ENCODE results near the gene LPXN.
A peak's percentile ranks its signal among the peaks of the same experiment; 100 is the strongest.

The LPXN gene

DNA sequence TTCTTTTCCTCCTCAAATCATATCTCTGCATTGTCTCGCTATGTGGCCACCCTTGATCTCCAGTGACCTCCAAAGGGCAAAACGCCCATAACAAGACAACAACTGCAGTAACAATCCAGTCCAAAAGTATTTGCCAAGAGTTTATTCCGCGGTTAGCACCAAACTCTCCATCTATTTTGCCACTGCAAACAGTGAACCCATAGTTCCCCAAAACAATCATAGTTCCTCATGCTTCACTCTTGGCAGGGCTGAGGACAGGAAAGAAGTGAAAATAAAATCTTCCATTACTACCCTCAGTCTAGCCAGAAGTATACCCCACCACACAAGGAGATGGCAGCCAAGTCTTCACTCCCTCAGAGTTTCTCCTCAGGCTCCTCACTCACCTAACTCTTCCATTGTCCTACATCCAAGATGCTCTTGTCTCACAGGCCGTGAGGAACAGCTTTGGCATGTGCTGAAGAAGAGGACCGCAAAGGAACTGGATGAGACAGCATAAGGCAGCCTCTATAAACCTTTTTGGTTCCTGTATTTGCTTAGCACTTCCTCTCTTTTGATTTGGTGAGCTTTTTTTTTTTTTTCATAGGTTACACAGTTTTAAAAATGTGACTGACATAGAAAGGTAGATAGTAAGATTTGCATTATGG, at the start of gene LPXN:
Gene LPXN (minus strand): TSS at position 480 of the 644 bp plus-strand sequence. CDS start 84 bp downstream, at position 396.
- DNase-seq (ENCODE audit: low read depth) = peak; percentile 78

DNA sequence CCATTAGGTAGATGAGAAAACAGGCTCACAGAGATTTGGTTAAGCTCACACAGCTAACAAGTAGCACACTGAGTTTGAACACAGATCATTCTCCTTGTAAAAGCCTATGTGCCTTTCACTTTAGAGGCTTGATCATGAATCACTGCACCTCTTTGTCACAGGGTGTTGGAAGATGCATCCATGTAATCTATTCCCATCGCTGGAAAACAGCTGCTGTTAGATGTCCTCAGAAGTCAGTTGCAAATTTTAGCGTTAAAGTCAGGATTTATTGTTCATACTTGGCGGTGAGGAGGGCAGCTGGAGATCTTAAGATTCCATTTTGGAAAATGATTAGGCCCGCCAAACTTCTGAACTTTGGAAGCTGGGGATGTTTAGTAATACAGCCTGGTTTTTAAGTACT, 49.4 kb upstream of the LPXN start:
- DNase-seq (ENCODE audit: low read depth) = no peak

DNA sequence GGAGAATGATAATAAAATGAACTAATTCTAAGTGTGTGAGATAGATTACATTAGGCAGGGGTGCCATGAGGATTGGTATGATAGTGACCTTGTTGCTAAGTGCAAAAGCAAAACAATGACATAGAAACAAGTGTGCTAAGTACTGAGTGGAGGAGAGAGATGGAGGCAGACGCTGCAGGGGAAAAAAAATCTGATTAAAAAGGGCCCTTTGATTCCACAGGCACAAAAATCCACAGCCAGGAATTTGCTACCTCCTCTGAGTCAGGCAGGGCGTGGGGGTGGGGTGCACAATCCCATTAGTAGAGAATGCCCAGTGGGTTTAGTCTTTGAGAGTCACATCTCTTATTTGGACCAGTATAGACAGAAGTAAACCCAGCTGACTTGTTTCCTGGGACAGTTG, 46.7 kb upstream of the LPXN start, which contains the start of gene CNTF:
Gene CNTF (plus strand): TSS at position 322 of the 400 bp plus-strand sequence. CDS start 88 bp downstream, outside the sequence.
- DNase-seq (ENCODE audit: low read depth) = peak; percentile 42

DNA sequence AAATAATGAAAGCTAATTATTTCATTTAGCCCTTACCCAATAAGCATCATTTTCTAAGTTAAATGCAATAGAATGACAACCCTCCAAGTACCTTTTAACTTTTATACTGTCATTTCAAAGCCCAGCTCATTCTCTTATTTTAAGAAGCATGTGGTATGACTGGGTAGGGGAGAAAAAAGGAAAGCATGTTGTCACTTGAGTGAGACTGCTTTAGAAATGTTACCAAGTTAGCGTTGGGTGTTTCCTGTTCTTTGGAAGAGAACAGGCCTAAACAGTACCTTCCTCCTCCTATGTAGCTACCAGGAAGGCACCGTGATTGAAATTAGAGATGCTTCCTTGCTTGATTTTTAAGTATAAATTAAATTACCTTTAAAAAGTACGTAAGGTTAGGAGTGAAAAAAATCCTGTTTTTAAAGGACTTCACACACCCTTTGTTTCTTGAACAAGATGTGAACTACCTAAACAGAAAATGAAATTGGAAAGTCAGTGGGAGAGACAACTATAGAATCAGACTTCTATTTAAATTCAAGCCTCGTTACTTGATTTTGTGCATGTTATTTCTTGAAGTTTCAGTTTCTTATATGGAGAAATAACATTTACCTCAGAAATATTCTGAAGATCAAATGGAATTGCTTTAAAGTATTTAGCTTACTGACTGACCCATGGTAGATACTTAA, 46.1 kb upstream of the LPXN start:
- DNase-seq (ENCODE audit: low read depth) = no peak

DNA sequence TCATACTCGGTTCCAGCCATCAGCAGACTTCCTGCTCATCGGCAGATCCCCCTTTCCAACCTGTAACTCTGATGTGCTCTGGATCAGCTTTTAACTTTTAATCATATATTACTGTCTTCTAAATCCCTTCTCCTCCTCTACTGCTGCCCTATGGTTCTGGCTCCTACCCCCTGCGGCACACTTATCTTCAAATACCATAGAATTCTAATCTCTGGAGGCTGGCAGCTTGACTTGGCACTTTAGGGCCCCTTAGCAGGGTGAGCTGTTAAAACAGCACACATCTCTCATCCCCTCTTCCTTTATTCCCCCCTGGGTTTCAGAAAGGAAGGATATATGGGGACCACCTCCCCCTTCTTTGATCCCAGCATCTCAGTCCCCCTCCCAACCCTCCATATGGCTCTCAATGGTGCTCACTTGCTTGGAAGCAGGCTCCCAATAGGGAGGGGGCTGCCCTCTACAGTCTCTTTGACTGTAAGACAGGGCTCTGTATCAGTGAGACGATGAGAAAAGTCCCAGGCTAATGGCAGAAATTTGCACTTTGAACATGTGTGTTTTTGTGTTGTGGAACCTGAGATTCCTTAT, 42.4 kb upstream of the LPXN start:
- no peak for DNase-seq (ENCODE audit: low read depth)

DNA sequence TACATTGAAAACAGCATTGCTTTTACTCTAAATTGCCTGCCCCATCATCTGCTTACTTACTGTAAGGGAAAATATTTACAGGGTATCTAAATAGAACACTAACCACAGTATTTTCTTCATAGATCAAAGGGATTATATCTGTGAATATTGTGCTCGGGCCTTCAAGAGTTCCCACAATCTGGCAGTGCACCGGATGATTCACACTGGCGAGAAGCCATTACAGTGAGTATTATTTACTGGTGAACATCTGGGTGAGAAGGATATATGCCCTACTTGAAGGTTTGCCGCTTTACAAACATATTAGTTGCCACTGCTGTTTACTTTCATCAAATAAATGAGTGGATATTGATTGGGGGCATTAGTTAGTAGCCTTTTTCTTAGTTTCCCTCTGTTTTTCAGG, 40.9 kb upstream of the LPXN start:
- DNase-seq (ENCODE audit: low read depth) = peak; percentile 82

DNA sequence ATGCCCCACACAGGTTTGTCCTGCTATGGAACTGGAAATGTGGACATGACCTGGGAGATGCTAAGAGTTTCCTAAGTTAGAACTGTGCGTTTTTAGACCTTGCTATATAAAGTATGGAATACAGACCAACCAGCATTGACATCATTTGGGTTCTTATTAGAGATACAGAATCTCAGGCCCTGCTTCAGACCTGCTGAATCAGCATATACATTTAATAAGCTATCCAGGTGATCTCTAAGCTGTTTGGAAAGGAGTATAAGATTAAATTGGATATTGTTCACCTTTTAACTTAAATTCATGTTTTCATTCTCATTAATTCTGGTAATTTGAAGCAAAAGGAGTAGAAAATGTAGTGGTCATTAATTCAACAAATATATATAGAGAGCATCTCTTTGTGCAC, 39.9 kb upstream of the LPXN start:
- no peak for DNase-seq (ENCODE audit: low read depth)

DNA sequence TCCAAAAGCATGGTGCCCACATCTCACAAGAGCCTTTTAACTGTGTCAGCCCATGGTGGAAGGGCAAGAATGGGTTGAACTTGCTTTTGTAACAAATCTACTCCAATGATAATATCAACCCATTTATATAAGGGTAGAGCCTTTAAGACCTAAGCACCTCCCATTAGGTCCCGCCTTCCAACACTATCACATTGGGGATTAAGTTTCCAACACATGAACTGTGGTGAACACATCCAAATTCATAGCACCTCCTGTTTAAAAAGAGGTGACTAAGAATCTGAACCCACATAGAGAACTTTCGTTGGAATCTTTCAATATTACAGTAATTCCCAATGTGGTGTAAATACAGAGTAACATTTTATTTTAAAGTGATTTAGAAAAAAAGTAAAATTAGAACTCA, 37.6 kb upstream of the LPXN start:
- DNase-seq (ENCODE audit: low read depth) = no peak

DNA sequence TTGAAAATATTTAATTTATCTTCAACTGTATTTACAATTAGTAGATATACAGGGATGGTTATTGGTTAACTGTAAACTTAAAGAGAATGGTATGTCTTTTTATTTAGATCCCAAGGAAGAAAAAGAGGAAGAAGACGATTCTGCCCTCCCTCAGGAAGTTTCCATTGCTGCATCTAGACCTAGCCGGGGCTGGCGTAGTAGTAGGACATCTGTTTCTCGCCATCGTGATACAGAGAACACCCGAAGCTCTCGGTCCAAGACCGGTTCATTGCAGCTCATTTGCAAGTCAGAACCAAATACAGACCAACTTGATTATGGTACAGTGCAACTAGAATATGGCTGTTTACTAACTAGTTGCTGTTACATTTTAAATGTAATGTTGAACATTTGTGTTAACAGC, 34.1 kb upstream of the LPXN start:
- no peak for DNase-seq (ENCODE audit: low read depth)

DNA sequence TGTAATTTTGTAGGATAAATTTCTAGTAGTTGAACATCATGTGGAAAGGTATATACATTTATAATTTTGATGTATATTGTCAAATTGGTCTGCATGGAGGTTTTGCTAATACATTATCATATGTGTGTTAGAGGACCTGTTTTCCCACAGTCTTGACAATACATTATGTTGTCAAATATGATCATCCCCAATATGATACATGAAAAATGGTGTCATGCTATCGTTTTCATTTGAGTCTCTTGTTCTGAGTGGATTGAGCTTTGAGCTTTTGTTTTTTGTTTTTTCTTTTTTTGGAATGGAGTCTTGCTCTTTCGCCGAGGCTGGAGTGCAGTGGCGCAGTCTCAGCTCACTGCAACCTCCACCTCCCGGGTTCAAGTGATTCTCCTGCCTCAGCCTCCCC, 32.7 kb upstream of the LPXN start:
- DNase-seq (ENCODE audit: low read depth) = no peak

DNA sequence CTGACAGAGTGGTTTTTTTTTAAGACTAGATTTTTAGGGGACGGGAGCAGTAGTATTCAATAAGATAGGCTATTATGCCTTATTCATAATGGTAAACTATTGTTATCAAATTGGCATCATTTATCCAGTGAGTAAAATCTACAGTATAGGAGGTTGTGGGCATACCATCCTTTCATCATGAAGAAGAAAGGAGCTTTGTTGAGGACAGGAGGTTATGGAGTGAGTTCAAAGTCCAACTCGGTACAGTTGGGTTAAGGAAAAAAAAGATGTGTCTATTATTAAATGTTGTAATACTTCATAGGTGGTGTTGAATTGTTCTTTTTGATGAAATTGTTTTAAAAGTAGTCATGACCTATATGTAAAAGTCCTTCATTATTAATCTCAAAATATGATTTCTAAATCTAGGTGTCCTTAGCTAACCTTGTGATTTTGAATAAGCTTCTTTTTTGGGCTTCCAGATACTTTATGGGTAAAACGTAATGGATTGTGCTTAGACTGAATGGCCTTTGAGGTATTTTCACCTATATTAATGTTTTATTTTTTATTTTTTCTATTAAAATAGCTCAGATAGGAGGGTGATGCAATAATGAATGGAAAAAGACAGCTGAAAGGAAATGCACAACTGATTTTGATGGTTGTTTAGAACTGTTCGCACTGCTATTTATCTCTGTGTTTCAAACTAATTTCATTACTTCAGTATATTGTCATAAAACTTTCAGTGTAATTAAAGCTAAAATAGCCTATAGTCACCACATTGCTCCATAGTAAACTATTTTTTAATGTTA, 31.5 kb upstream of the LPXN start:
- no peak for DNase-seq (ENCODE audit: low read depth)

DNA sequence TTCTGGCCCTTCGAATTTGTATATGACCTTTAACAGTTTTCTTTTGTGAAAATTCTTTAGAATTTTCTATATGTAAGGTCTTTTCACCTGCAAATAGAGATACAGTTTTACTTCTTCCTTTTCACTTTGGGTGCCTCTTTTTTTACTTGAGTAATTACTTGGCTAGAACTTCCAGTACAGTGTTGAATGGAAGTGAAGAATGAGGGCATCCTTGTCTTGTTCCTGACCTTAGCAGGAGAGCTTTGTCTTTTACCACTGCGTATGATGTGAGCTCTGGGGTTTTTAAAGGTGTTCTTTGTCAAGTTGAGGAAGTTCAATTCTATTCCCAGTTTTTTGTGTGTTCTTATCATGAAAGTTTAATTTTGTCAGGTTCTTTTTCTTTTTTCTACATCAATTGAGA, 24.9 kb upstream of the LPXN start:
- no peak for DNase-seq (ENCODE audit: low read depth)

DNA sequence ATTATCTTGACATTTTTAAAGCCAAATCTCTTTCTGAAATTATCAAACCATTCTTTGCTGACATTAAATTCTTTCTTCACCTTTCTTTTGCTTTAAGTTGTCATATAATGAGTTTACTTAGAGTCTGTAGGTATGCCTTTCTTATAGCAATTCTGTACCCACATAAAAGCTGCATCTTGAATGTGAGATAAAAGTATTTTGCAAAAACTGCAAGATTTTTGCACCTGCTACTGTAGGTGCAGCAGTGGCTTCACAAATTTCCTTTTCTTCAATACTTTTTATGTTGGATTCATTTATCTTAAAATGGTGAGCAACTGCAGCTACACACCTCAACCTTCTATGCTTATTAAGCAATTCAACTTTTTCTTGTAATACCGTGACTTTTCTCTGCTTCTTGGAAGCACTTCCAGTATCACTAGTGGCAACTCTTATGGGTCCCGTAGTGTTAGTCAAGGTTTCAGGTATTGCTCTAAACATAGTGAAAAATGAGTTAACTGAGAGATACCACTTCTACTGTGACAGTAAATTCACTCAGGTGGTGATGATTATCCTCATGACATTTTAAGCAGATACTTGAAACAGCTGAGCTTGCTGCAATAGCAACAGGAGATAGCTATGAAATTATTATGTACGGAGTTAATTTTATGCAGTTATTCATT, 22.0 kb upstream of the LPXN start:
- DNase-seq (ENCODE audit: low read depth) = no peak

DNA sequence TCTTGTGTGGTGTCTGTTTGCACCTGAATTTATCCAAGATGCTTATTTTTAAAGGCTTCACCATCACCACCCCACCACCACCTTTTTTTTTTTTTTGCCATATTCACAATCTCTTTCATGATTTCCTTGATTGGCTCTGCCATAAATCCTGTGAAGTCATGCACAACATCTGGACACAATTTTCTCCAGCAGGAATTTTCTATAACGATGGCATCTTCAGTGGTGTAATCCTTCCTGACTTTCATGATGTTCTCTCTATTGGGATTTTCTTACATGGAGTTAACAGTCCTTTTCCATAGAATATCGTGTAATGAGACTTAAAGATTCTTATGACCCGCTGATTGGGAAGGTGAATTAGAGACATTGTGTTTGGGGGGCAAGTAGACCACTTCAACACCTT, 21.0 kb upstream of the LPXN start:
- DNase-seq (ENCODE audit: low read depth) = peak; percentile 38

DNA sequence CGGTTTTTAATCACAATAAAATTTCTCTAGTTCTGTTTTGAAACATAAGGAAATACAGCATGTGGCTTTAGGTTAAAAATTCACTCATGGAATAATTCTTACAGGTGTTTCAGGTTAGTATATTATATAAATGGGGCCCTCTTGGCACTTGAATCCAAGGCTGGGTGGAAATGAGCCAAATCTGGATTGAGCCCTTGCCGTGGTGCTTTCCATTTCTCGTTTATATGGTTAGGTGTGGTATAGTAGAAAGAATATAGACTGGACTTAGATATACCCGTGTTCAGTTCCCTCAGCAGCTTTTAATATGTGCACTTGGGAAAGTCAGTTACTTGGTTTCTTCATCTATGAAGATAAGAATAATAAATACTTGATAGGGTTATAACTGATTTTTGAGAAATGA, 19.2 kb upstream of the LPXN start:
- DNase-seq (ENCODE audit: low read depth) = no peak

DNA sequence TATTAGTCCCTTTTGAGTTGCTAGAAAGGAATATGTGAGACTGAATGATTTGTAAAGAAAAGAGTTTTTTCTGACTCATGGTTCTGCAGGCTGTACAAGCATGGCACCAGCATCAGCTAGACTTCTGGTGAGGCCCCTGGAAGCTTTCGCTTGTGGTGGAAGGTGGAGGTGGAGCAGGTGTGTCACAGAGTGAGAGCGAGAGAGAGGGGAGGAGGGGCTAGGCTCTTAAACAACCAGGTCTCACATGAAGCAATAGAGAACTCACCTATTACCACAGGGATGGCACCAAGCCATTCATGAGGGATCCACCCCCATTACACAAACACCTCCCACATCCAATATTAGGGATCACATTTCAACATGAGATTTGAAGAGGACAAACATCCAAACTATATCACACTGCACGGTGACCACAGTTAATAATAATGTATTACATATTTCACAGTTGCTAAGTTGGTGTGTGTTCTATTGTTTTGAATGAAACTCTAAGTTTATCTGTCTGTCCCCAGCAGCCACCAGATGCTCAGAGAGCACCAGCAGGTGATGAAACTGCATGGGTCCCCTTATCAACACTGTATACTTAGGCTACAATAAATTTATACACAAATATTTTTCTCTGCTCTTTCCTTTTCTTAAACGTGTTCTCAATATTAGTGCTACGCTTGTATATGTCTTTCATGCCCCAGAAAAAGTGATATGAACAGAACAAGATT, 17.3 kb upstream of the LPXN start:
- DNase-seq (ENCODE audit: low read depth) = no peak

DNA sequence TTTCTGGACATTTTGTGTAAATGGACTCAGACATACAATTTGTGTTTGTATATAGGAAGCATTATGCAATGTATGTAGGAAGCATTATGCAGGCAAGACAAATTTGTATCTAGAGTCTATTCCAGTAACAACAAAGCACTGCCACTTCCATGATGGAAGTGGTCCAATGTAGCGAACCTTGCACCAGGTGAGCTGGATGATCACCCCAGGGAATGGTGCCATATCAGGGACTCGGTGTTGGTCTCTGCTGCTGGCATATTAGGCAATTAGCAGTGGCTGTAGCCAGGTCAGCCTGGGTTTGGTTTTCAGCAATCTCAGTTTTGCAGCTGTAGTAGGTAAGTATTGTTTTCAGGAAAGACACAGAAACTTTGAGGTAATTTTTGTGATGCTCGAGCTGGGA, 16.0 kb upstream of the LPXN start:
- DNase-seq (ENCODE audit: low read depth) = no peak

DNA sequence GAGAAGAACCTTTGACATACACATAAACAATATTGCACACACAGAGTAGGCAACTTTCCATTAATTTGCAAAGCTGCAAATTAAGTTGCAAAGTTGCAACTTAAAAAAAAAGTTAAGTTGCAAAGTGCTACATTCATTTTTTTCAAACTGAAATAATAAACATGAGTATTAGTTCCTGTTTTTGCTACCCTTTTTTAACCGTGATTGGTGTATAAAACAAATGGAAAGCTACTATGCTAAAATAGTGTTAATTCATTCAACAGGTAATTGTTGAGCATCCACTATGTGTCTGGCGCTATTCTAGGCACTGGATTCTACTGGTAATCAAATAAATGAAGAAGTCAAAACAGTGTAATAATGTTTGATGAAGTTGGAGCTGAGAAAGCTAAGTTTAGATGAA, 11.3 kb upstream of the LPXN start:
- no peak for DNase-seq (ENCODE audit: low read depth)

DNA sequence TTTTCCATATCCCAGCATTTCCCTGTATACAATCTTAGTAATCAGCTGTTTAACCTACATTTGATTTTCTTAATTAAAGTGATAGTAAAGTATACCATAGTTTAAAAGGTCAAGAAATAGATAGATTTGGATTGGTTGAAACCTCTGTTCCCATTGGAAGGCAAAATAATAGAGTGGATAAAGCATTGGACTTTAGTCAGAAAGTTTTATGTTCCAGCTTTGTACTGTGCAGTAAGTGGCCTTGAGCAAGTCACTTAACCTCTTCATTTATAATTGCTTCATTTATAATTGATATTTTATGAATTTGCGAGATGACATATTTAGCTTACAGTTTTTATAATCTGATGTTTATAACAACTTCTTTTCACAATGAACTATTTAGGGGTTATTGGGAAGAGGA, 6.8 kb upstream of the LPXN start:
- DNase-seq (ENCODE audit: low read depth) = no peak

DNA sequence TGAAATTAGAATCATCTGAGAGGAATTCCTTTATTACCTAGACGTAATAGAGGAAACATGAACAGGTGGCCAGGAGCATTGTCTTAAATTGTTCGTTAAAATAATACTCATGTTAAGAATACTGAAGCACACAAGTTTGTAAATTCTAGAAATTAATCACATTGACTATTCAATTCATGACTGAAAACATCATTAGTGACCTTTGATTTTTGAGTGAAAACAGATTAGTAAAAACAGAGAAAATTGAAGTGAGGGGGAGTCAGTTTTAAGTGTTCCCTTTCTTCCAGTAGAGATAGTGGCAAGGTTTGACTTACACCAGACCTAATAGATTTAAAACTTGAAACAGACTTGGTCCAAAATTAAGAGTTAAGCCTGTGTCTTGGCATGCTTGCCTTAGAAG, 4.7 kb upstream of the LPXN start:
- DNase-seq (ENCODE audit: low read depth) = no peak
